ENCODE measurements around the gene CNOT1.
"Not testable (repeated sequence)": the region's sequence is repeated elsewhere in the genome, so short reads cannot be mapped to it uniquely, and the experiment has no call there.

Gene CNOT1

GRCh38 chr16:58638148-58639036, 8.8 kb upstream of the CNOT1 start:
- DNase-seq: no peak

- DNase-seq: not testable (repeated sequence)
These were observed 7.4 kb upstream of the CNOT1 start for GRCh38 chr16:58637021-58637420.

GRCh38 chr16:58636466-58636865, 6.8 kb upstream of the CNOT1 start:
- no peak for DNase-seq

GRCh38 chr16:58635502-58635901, 5.9 kb upstream of the CNOT1 start:
- no peak for DNase-seq

GRCh38 chr16:58634265-58634802, 4.7 kb upstream of the CNOT1 start:
- no peak for DNase-seq

GRCh38 chr16:58628845-58629732, 537 bp downstream of the CNOT1 start:
- DNase-seq: peak; percentile 28 to 54 (median 48)

- DNase-seq: no peak
These were observed 5.4 kb downstream of the CNOT1 start for GRCh38 chr16:58624209-58624608.

- no peak for DNase-seq
These were observed 9.2 kb downstream of the CNOT1 start for GRCh38 chr16:58620396-58620795.

- DNase-seq: no peak
These were observed 14.3 kb downstream of the CNOT1 start for GRCh38 chr16:58615280-58615679.

GRCh38 chr16:58614860-58615259, 14.8 kb downstream of the CNOT1 start:
- no peak for DNase-seq

- DNase-seq: no peak
These were observed 15.4 kb downstream of the CNOT1 start for GRCh38 chr16:58614212-58614611.

GRCh38 chr16:58612965-58613364, 16.7 kb downstream of the CNOT1 start:
- DNase-seq: not testable (repeated sequence)

GRCh38 chr16:58608601-58609136, 21.0 kb downstream of the CNOT1 start:
- DNase-seq: no peak

- DNase-seq: no peak
These were observed 24.1 kb downstream of the CNOT1 start for GRCh38 chr16:58605562-58605961.

GRCh38 chr16:58591083-58591482, 38.5 kb downstream of the CNOT1 start:
- no peak for DNase-seq

GRCh38 chr16:58589326-58589905, 40.2 kb downstream of the CNOT1 start:
- DNase-seq: no peak

GRCh38 chr16:58588406-58588805, 41.2 kb downstream of the CNOT1 start:
- DNase-seq: no peak

- no peak for DNase-seq
These were observed 43.1 kb downstream of the CNOT1 start for GRCh38 chr16:58586340-58587030.

- no peak for DNase-seq
These were observed 44.7 kb downstream of the CNOT1 start for GRCh38 chr16:58584831-58585505.

GRCh38 chr16:58582971-58583765, 46.5 kb downstream of the CNOT1 start:
- DNase-seq: no peak

- DNase-seq: no peak
These were observed 47.5 kb downstream of the CNOT1 start for GRCh38 chr16:58582133-58582532.
